Measurements from ENCODE around the gene CHCHD3.

DNA sequence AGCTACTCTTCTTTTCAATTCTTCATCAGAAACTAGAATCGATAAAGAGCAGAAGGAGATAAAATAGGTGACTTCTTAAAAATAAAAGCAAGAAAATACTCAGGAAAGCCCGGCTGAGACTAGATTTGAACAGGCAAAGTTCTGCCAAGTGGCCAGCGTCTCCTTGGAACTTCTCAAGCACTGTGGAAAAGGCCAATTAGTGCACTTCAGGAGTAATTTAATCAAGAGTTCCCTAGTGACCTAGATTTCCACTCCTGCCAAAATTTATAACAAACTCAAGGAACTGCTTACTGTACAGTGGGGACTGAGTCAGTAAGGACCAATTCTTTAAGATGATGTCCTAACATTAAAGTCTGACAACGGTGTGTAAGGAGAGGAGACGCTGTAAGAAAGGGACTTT lies 57.3 kb downstream of the CHCHD3 start:
- TF ChIP-seq, protein P1, sequence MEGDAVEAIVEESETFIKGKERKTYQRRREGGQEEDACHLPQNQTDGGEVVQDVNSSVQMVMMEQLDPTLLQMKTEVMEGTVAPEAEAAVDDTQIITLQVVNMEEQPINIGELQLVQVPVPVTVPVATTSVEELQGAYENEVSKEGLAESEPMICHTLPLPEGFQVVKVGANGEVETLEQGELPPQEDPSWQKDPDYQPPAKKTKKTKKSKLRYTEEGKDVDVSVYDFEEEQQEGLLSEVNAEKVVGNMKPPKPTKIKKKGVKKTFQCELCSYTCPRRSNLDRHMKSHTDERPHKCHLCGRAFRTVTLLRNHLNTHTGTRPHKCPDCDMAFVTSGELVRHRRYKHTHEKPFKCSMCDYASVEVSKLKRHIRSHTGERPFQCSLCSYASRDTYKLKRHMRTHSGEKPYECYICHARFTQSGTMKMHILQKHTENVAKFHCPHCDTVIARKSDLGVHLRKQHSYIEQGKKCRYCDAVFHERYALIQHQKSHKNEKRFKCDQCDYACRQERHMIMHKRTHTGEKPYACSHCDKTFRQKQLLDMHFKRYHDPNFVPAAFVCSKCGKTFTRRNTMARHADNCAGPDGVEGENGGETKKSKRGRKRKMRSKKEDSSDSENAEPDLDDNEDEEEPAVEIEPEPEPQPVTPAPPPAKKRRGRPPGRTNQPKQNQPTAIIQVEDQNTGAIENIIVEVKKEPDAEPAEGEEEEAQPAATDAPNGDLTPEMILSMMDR (IDR thresholded peaks at IDR 0.05) = no peak
- TF ChIP-seq EP300 (IDR thresholded peaks at IDR 0.05) = no peak
- TF ChIP-seq POLR2A (IDR thresholded peaks at IDR 0.05) = no peak
- TF ChIP-seq POLR2AphosphoS5 (IDR thresholded peaks at IDR 0.05) = no peak
